Activated naive CD4-positive, alpha-beta T cell treated with anti-CD3 and anti-CD28 coated beads for 36 hours (primary cell): ENCODE data around the gene WDR64. TPM values are rescaled to one million over a fixed set of nuclear protein-coding genes. Genes with fewer than 3 reads are reported as not detected.
"Not testable (repeated sequence)": the region's sequence is repeated elsewhere in the genome, so short reads cannot be mapped to it uniquely, and the experiment has no call there.

ENCODE experiments used
- CTCF ChIA-PET: fragments of 350-600 bp; sonication (Branson Sonifier 250); formaldehyde crosslinking; loops from one replicate; lab custom pipeline; 2021; ENCODE audit warnings: antibody characterized with exemption; lab: Charles Lee
- DNase-seq: peaks from one replicate; pipeline ENCODE4 v3.0.0-alpha.2; 2020
- H3K27ac Mint-ChIP-seq: one replicate; pipeline ENCODE4 v1.8.0; 2021; ENCODE audit warnings: mild to moderate bottlenecking, mixed read lengths
- H3K27me3 Mint-ChIP-seq: one replicate; pipeline ENCODE4 v1.8.0; 2021; ENCODE audit warnings: low read depth, mixed read lengths
- H3K36me3 Mint-ChIP-seq: one replicate; pipeline ENCODE4 v1.8.0; 2021; ENCODE audit warnings: low read depth, mixed read lengths
- H3K4me1 Mint-ChIP-seq: one replicate; pipeline ENCODE4 v1.8.0; 2021; ENCODE audit warnings: low read depth, mixed read lengths
- H3K4me3 Mint-ChIP-seq: one replicate; pipeline ENCODE4 v1.8.0; 2021; ENCODE audit warnings: mild to moderate bottlenecking, moderate library complexity, mixed read lengths
- H3K9me3 Mint-ChIP-seq: one replicate; pipeline ENCODE4 v1.8.0; 2021; ENCODE audit warnings: mixed read lengths
- intact Hi-C: fragments of 100-400 bp; cut with micrococcal nuclease; formaldehyde crosslinking; loops from one replicate; pipeline ENCODE4 v1.15.1; 2023
- total RNA-seq, 2 experiments: library from RNA; stranded (reverse); gene quantifications; one replicate each; pipeline ENCODE4 v1.2.3, GENCODE V29; 2021

WDR64 gene
- total RNA-seq, 2 experiments from 2014 or later: not detected

DNA sequence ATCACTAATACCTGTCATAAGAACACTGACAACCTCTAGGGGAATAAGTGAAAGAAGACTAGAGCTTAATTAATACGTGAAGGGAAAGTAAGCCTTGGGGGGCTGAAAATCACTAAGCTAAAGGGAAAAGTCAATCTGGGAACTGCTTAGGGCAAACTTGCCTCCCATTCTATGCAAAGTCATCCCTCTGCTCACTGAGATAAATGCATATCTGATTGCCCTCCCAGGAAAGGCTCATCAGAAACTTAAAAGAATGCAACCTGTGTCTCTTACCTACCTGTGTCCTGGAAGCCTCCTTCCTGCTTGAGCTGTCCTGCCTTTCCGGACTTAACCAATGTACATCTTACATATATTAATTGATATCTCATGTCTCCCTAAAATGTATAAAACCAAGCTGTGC, 81.8 kb downstream of the WDR64 start:
- intact Hi-C loops: no loop called here
- H3K27me3 Mint-ChIP-seq: no peaks in the 10 kb centered on the region
- CTCF ChIA-PET: no interaction called here
- peaks cover 12% of the 10 kb centered on the region for H3K4me1 Mint-ChIP-seq
- no peaks in the 10 kb centered on the region for H3K9me3 Mint-ChIP-seq
- H3K36me3 Mint-ChIP-seq: no peaks in the 10 kb centered on the region
- H3K4me3 Mint-ChIP-seq: no peak overlapping the region
- H3K27ac Mint-ChIP-seq: no peak overlapping the region
- DNase-seq: no peak

GRCh38 chr1:241734533-241734932, 82.5 kb downstream of the WDR64 start:
- Mint-ChIP-seq H3K4me1 (peaks cover 12% of the 10 kb centered on the region), H3K36me3 (no peaks in the 10 kb centered on the region), H3K27ac (no peak overlapping the region), H3K9me3 (no peaks in the 10 kb centered on the region), H3K4me3 (no peak overlapping the region), H3K27me3 (no peaks in the 10 kb centered on the region)
- DNase-seq: no peak
- CTCF ChIA-PET: no interaction called here
- intact Hi-C loops: no loop called here

GRCh38 chr1:241735493-241735926, 83.4 kb downstream of the WDR64 start:
- H3K9me3 Mint-ChIP-seq, CTCF ChIA-PET, intact Hi-C loops, DNase-seq, H3K4me3 Mint-ChIP-seq, H3K27me3 Mint-ChIP-seq, H3K27ac Mint-ChIP-seq, H3K36me3 Mint-ChIP-seq: not testable (repeated sequence)
- H3K4me1 Mint-ChIP-seq: peaks cover 12% of the 10 kb centered on the region

GRCh38 chr1:241736387-241736786, 84.3 kb downstream of the WDR64 start:
- no peak for DNase-seq
- H3K27ac Mint-ChIP-seq: no peak overlapping the region
- intact Hi-C loops: no loop called here
- no peaks in the 10 kb centered on the region for H3K36me3 Mint-ChIP-seq
- no peaks in the 10 kb centered on the region for H3K27me3 Mint-ChIP-seq
- peaks cover 12% of the 10 kb centered on the region for H3K4me1 Mint-ChIP-seq
- no peaks in the 10 kb centered on the region for H3K9me3 Mint-ChIP-seq
- H3K4me3 Mint-ChIP-seq: no peak overlapping the region
- CTCF ChIA-PET: interaction anchor here (1.5 kb wide), 1 partner anchor 13 kb away, joined by 6 read pairs; no protein-coding TSS in a partner anchor

DNA sequence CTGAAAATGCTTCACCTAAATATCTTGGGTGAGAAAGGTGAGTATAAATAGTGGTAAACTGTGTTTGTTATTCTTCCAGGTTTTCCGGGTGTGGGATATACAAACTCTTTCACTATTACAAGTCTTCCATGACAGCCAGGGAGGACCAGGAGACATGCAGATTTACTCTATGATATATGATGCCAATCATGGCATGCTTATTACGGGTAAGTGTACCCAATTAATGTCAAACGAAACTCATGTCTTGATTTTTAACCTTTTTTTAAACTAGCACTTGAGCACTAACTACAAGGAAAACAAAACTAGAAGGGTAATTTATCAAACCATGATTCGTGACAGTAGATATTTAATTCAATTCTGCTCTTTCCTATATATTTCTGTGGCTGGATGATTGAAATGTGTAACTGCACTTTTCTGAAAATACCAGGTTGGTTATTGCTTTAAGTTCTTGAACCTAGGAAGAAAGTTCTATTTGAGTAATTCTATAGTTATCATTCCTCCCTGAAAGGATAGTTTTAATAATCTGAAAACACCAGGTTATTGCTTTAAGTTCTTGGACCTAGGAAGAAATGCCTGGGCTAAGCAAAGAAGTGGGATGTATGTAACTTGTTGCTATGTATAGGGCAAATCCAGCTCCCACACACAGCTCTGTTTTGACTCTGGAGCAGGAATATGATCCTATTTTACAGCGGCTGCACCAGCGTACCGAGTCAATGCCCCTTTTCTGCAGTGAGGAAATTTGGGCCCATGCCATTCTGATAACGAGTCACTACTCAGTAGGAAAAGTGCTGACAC, 86.4 kb downstream of the WDR64 start:
- H3K4me1 Mint-ChIP-seq: peaks cover 12% of the 10 kb centered on the region
- DNase-seq: no peak
- intact Hi-C loops: no loop called here
- CTCF ChIA-PET: no interaction called here
- H3K36me3 Mint-ChIP-seq: no peaks in the 10 kb centered on the region
- H3K9me3 Mint-ChIP-seq: no peaks in the 10 kb centered on the region
- H3K27me3 Mint-ChIP-seq: peaks cover 3% of the 10 kb centered on the region
- H3K4me3 Mint-ChIP-seq: no peak overlapping the region
- no peak overlapping the region for H3K27ac Mint-ChIP-seq

- intact Hi-C loops: no loop called here
- H3K9me3 Mint-ChIP-seq: no peaks in the 10 kb centered on the region
- CTCF ChIA-PET: interaction anchor here (0.6 kb wide), 2 partner anchors 95 to 190 kb away, joined by 3 to 5 read pairs; no protein-coding TSS in a partner anchor
- H3K4me3 Mint-ChIP-seq: no peak overlapping the region
- H3K36me3 Mint-ChIP-seq: no peaks in the 10 kb centered on the region
- no peak overlapping the region for H3K27ac Mint-ChIP-seq
- H3K4me1 Mint-ChIP-seq: no peaks in the 10 kb centered on the region
- no peak for DNase-seq
- H3K27me3 Mint-ChIP-seq: peaks cover 5% of the 10 kb centered on the region
Measured at GRCh38 chr1:241742084-241742483, 90.0 kb downstream of the WDR64 start.

GRCh38 chr1:241744591-241744990, 92.5 kb downstream of the WDR64 start:
- intact Hi-C loops: no loop called here
- Mint-ChIP-seq H3K27ac (no peak overlapping the region), H3K36me3 (no peaks in the 10 kb centered on the region), H3K9me3 (no peaks in the 10 kb centered on the region), H3K4me1 (peaks cover 1% of the 10 kb centered on the region), H3K4me3 (no peak overlapping the region), H3K27me3 (peaks cover 5% of the 10 kb centered on the region)
- DNase-seq: no peak
- CTCF ChIA-PET: no interaction called here

GRCh38 chr1:241747992-241748391, 95.9 kb downstream of the WDR64 start:
- Mint-ChIP-seq H3K4me3 (no peak overlapping the region), H3K36me3 (no peaks in the 10 kb centered on the region), H3K9me3 (no peaks in the 10 kb centered on the region), H3K27me3 (peaks cover 5% of the 10 kb centered on the region), H3K27ac (no peak overlapping the region), H3K4me1 (peaks cover 1% of the 10 kb centered on the region)
- DNase-seq: no peak
- CTCF ChIA-PET: interaction anchor here (0.7 kb wide), 1 partner anchor 35 kb away, joined by 3 read pairs; no protein-coding TSS in a partner anchor
- intact Hi-C loops: no loop called here

GRCh38 chr1:241749041-241749944, 97.2 kb downstream of the WDR64 start:
- no peaks in the 10 kb centered on the region for H3K9me3 Mint-ChIP-seq
- CTCF ChIA-PET: interaction anchor here (0.8 to 1.3 kb wide), 2 partner anchors 12 to 122 kb away, joined by 3 to 6 read pairs; no protein-coding TSS in a partner anchor
- no peak overlapping the region for H3K4me3 Mint-ChIP-seq
- intact Hi-C loops: no loop called here
- H3K36me3 Mint-ChIP-seq: no peaks in the 10 kb centered on the region
- H3K4me1 Mint-ChIP-seq: peaks cover 1% of the 10 kb centered on the region
- DNase-seq: no peak
- H3K27me3 Mint-ChIP-seq: no peaks in the 10 kb centered on the region
- no peak overlapping the region for H3K27ac Mint-ChIP-seq

DNA sequence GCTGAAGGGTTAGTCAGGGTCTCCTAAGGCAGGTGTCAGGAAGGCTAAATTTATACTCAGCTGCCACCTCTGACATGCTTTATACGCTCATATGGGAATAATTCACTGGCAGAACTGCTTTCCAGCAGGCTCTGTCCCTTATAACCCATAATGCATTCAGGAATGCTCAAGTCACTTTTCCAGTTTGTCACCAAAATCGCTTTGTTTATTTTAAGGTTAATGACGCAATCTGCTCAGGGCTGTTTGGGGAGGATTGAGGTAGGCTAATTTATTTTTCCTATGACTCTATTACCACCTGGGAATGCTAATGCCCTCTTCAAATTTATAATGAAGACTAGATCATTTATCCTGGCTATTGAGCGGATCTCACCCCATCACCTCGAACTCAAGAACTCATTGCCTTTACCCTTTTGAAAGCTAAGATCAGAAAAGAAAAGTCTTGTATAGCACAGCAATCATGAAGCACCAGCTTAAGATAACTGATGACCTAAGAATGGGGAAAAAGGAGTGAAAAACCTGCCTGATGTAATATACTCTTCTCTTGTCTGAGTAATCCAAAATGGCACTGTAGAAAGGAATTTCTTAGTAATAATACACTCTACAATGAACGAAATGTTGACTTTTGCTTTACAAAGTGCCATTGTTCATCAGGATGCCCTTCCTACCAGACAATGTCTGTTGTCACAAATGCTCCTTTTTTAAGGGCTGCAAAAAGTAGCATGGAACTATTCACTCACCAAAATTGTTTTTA, 98.0 kb downstream of the WDR64 start:
- Mint-ChIP-seq H3K36me3 (no peaks in the 10 kb centered on the region), H3K27me3 (no peaks in the 10 kb centered on the region), H3K4me3 (no peak overlapping the region), H3K9me3 (peaks cover 1% of the 10 kb centered on the region), H3K27ac (no peak overlapping the region), H3K4me1 (peaks cover 1% of the 10 kb centered on the region)
- intact Hi-C loops: no loop called here
- no peak for DNase-seq
- CTCF ChIA-PET: interaction anchor here (1.3 kb wide), 1 partner anchor 123 kb away, joined by 3 read pairs; no protein-coding TSS in a partner anchor

GRCh38 chr1:241751524-241751923, 99.4 kb downstream of the WDR64 start:
- DNase-seq: no peak
- intact Hi-C loops: no loop called here
- CTCF ChIA-PET: interaction anchor here (0.6 kb wide), 1 partner anchor 200 kb away, joined by 3 read pairs; no protein-coding TSS in a partner anchor
- H3K36me3 Mint-ChIP-seq: no peaks in the 10 kb centered on the region
- H3K27me3 Mint-ChIP-seq: no peaks in the 10 kb centered on the region
- no peak overlapping the region for H3K4me3 Mint-ChIP-seq
- no peak overlapping the region for H3K27ac Mint-ChIP-seq
- H3K4me1 Mint-ChIP-seq: peaks cover 1% of the 10 kb centered on the region
- H3K9me3 Mint-ChIP-seq: peaks cover 2% of the 10 kb centered on the region
